WTC11 (cell line): ENCODE data around the gene OR1K1. TPM values are rescaled to one million over a fixed set of nuclear protein-coding genes. Genes with fewer than 3 reads are reported as not detected.

Experiments
- ATAC-seq: fragments of 200-7000 bp; cut with Tn5 transposase; 2 replicates; pipeline ENCODE4 v1.10.0; 2021; ENCODE audit warnings: mild to moderate bottlenecking, moderate library complexity
- CTCF ChIA-PET: fragments of 300-600 bp; sonication (Branson Sonifier 250); formaldehyde crosslinking; loops from one replicate; lab custom pipeline; 2021; ENCODE audit warnings: antibody characterized with exemption; lab: Charles Lee
- POLR2A ChIA-PET: fragments of 350-600 bp; sonication (Branson Sonifier 250); formaldehyde crosslinking; loops from one replicate; lab custom pipeline; 2021; ENCODE audit warnings: antibody characterized with exemption; lab: Charles Lee
- DNase-seq: peaks from one replicate; pipeline ENCODE4 v3.0.0; 2021; ENCODE audit warnings: low spot score
- H3K27ac Mint-ChIP-seq: 2 replicates; pipeline ENCODE4 v1.8.0; 2021; ENCODE audit warnings: mixed read lengths
- H3K27me3 Mint-ChIP-seq: 2 replicates; pipeline ENCODE4 v1.8.0; 2021; ENCODE audit warnings: low read depth, mild to moderate bottlenecking, moderate library complexity, mixed read lengths
- H3K36me3 Mint-ChIP-seq: 2 replicates; pipeline ENCODE4 v1.8.0; 2021; ENCODE audit warnings: mixed read lengths
- H3K4me1 Mint-ChIP-seq: 2 replicates; pipeline ENCODE4 v1.8.0; 2022; ENCODE audit warnings: mixed read lengths
- H3K4me3 Mint-ChIP-seq: 2 replicates; pipeline ENCODE4 v1.8.0; 2021; ENCODE audit warnings: mild to moderate bottlenecking, moderate library complexity, mixed read lengths
- H3K9me3 Mint-ChIP-seq: 2 replicates; pipeline ENCODE4 v1.8.0; 2021; ENCODE audit warnings: mixed read lengths
- AR ChIP-seq: fragments of 250-450 bp; sonication (Bioruptor Pico); IDR thresholded peaks from 2 replicates; pipeline ENCODE4 v1.9.0; 2021; ENCODE audit warnings: mild to moderate bottlenecking
- ELF4 ChIP-seq: sonication (generic); formaldehyde crosslinking; IDR thresholded peaks from 2 replicates; pipeline ENCODE4 v1.8.1; 2022; ENCODE audit warnings: low read depth, mild to moderate bottlenecking, moderate library complexity, missing genetic modification reagents
- FOXP1 ChIP-seq: sonication (generic); formaldehyde crosslinking; IDR thresholded peaks from 2 replicates; pipeline ENCODE4 v1.8.0; 2022; ENCODE audit warnings: missing genetic modification reagents, mild to moderate bottlenecking, moderate library complexity, borderline replicate concordance
- FOXP4 ChIP-seq: sonication (generic); formaldehyde crosslinking; IDR thresholded peaks from 2 replicates; pipeline ENCODE4 v1.8.0; 2022; ENCODE audit warnings: mild to moderate bottlenecking, missing genetic modification reagents
- GRHL2 ChIP-seq: fragments of 250-450 bp; sonication (Bioruptor Pico); IDR thresholded peaks from 2 replicates; pipeline ENCODE4 v1.8.0; 2022; ENCODE audit warnings: mild to moderate bottlenecking, moderate library complexity; ENCODE audit not compliant: insufficient replicate concordance, severe bottlenecking
- HMGA2 ChIP-seq: fragments of 250-450 bp; sonication (Bioruptor Pico); IDR thresholded peaks from 2 replicates; pipeline ENCODE4 v1.4.0; 2021; ENCODE audit warnings: mild to moderate bottlenecking, moderate library complexity
- JAZF1 ChIP-seq: fragments of 250-450 bp; sonication (Bioruptor Pico); IDR thresholded peaks from 2 replicates; pipeline ENCODE4 v1.9.0; 2021; ENCODE audit warnings: moderate library complexity, mild to moderate bottlenecking, inconsistent platforms
- KAT7 ChIP-seq: sonication (generic); formaldehyde crosslinking; IDR thresholded peaks from 2 replicates; pipeline ENCODE4 v1.8.1; 2023; ENCODE audit warnings: missing genetic modification reagents, mild to moderate bottlenecking, borderline replicate concordance
- MAX ChIP-seq: sonication (generic); formaldehyde crosslinking; IDR thresholded peaks from 2 replicates; pipeline ENCODE4 v1.8.0; 2022; ENCODE audit warnings: mild to moderate bottlenecking, missing genetic modification reagents
- MLX ChIP-seq: sonication (generic); formaldehyde crosslinking; IDR thresholded peaks from 2 replicates; pipeline ENCODE4 v1.8.1; 2023; ENCODE audit warnings: mild to moderate bottlenecking, missing genetic modification reagents, moderate library complexity
- MXD4 ChIP-seq: fragments of 250-450 bp; sonication (Bioruptor Pico); IDR thresholded peaks from 2 replicates; pipeline ENCODE4 v1.8.0; 2021; ENCODE audit warnings: mild to moderate bottlenecking, moderate library complexity, borderline replicate concordance
- PRRX2 ChIP-seq: fragments of 250-450 bp; sonication (Bioruptor Pico); IDR thresholded peaks from 2 replicates; pipeline ENCODE4 v1.8.0; 2021; ENCODE audit warnings: mild to moderate bottlenecking
- USF2 ChIP-seq: sonication (generic); formaldehyde crosslinking; IDR thresholded peaks from 2 replicates; pipeline ENCODE4 v1.8.1; 2023; ENCODE audit warnings: mild to moderate bottlenecking, missing genetic modification reagents, moderate library complexity
- ZNF121 ChIP-seq: sonication (generic); formaldehyde crosslinking; IDR thresholded peaks from 2 replicates; pipeline ENCODE4 v1.8.0; 2023; ENCODE audit warnings: missing genetic modification reagents
- ZNF532 ChIP-seq: fragments of 250-450 bp; sonication (Bioruptor Pico); IDR thresholded peaks from 2 replicates; pipeline ENCODE4 v1.9.0; 2021; ENCODE audit warnings: mild to moderate bottlenecking, borderline replicate concordance
- ZSCAN18 ChIP-seq: fragments of 250-450 bp; sonication (Bioruptor Pico); IDR thresholded peaks from 2 replicates; pipeline ENCODE4 v2.1.2; 2022; ENCODE audit warnings: mild to moderate bottlenecking, moderate library complexity
- total RNA-seq: library from RNA; stranded (reverse); gene quantifications from 3 replicates; pipeline ENCODE4 v1.2.3, GENCODE V29; 2021

OR1K1 gene
- total RNA-seq, 1 experiment from 2014 or later = not detected

GRCh38 chr9:122845116-122845515, 45.2 kb downstream of the OR1K1 start:
- POLR2A ChIA-PET = no interaction called here
- H3K4me3 Mint-ChIP-seq = no peak overlapping the region

GRCh38 chr9:122846371-122846940, 46.5 kb downstream of the OR1K1 start:
- Mint-ChIP-seq H3K4me3 (no peak overlapping the region), H3K9me3 (peaks cover 23% of the 10 kb centered on the region), H3K36me3 (peaks cover 32% of the 10 kb centered on the region), H3K27ac (no peak overlapping the region), H3K27me3 (no peaks in the 10 kb centered on the region), H3K4me1 (no peaks in the 10 kb centered on the region)
- DNase-seq = no peak
- POLR2A ChIA-PET = no interaction called here
- no peak for ATAC-seq
- CTCF ChIA-PET = no interaction called here
- TF ChIP-seq JAZF1 (CRISPR knock-in tag) (no peak), GRHL2 (CRISPR knock-in tag) (no peak), AR (CRISPR knock-in tag) (no peak), HMGA2 (CRISPR knock-in tag) (no peak), ZNF121 (no peak)

More at GRCh38 chr9:122845116-122845515, 45.2 kb downstream of the OR1K1 start:
- Mint-ChIP-seq H3K9me3 (peaks cover 23% of the 10 kb centered on the region), H3K27ac (no peak overlapping the region), H3K27me3 (peaks cover 6% of the 10 kb centered on the region; the same call in 1 of the 2 replicates)
- TF ChIP-seq KAT7 (CRISPR knock-in tag) = no peak
- TF ChIP-seq, all 79 proteins: peak for 0
- H3K36me3 Mint-ChIP-seq = peaks cover 21% of the 10 kb centered on the region
- H3K4me1 Mint-ChIP-seq = no peaks in the 10 kb centered on the region
- CTCF ChIA-PET = no interaction called here
- DNase-seq (no peak), ATAC-seq (no peak)

GRCh38 chr9:122848256-122848943, 48.5 kb downstream of the OR1K1 start:
- Mint-ChIP-seq H3K27me3 (no peaks in the 10 kb centered on the region), H3K9me3 (peaks cover 16% of the 10 kb centered on the region), H3K4me1 (no peaks in the 10 kb centered on the region), H3K4me3 (no peak overlapping the region), H3K27ac (no peak overlapping the region), H3K36me3 (peaks cover 43% of the 10 kb centered on the region)
- ATAC-seq = no peak
- DNase-seq = no peak
- ChIA-PET CTCF (no interaction called here), POLR2A (no interaction called here)
- TF ChIP-seq PRRX2 = no peak
- TF ChIP-seq MXD4 (CRISPR knock-in tag) = no peak
- TF ChIP-seq MAX (CRISPR knock-in tag) = no peak
- no peak for TF ChIP-seq MLX (CRISPR knock-in tag)
- TF ChIP-seq ZNF532 (CRISPR knock-in tag) = no peak
- no peak for TF ChIP-seq FOXP4 (CRISPR knock-in tag)
- TF ChIP-seq FOXP1 = no peak
- TF ChIP-seq ELF4 = no peak
- no peak for TF ChIP-seq USF2 (CRISPR knock-in tag)
- no peak for TF ChIP-seq HMGA2 (CRISPR knock-in tag)
- TF ChIP-seq ZSCAN18 (CRISPR knock-in tag) = no peak
